Measurements from ENCODE around the gene PICK1.
"Not testable (repeated sequence)": the region's sequence is repeated elsewhere in the genome, so short reads cannot be mapped to it uniquely, and the experiment has no call there.

PICK1 gene

DNA sequence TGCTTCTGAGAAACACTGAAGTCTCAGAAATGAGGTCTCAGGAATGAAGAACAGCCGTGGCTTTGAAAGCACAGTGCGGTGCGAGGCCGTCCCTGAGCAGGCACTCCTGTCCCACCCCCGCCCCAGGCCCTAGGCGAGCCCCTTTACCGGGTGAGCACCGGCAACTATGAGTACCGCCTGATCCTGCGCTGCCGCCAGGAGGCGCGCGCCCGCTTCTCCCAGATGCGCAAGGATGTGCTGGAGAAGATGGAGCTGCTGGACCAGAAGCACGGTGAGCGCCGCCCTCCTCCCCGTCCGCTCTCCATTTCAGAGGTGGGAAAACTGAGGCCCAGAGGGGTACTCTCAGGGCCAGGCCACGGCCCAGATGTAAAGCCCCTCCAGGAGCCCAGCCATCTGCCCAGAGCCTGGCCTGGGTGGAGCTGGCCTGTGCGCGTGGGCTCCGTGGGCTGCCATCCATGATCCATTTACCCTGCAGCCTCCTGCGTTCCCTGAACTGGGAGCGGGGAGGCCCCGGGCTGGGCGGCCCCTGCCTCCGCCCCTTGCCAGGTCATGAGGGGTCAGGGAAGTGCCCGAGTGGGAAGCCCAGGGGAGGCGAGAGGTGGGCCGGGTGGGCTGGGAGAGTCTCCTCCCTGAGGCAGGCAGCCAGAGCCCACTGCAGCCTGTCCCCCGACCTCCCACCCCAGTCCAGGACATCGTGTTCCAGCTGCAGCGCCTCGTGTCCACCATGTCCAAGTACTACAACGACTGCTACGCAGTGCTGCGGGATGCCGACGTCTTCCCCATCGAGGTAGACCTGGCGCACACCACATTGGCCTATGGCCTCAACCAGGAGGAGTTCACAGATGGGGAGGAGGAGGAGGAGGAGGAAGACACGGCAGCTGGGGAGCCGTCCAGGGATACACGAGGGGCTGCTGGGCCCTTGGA is 17.2 kb downstream of the PICK1 start:
- DNase-seq (ENCODE audit: low spot score) = no peak

DNA sequence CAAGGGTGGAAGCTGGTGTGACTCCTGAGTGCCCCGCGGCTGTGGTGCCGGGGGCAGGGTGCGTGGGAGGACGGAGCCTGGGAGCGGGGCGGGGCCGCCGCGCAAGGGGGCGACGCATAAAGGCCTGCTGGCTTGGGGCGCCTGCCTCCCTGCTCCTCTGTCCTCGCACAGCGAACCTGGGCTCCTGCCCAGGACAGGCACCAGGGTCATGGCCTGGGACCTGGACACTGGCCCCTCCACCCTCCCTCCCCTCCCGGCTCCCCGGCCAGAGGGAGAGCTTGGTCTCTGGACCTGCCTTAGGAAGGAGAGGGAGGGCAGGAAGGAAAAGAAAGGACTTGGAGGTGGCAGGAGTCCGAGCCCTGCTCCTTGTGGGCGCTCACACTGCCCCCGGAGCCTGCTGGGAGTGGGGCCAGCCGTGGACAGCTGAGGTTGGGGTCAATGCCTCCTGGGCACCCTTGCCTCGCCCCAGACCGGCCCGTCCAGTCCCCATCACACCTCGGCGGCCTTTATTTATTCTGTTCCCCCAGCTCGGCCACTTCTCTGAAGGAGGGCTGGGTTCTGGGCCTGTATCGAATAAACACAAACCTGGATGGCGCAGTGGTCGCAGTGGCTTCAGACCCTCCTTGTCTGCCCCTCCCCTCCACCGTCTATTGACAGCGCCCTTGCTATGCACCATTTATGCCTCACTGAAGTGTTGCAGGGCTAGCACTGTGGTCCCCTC is 18.1 kb downstream of the PICK1 start:
- no peak for DNase-seq (ENCODE audit: low spot score)

DNA sequence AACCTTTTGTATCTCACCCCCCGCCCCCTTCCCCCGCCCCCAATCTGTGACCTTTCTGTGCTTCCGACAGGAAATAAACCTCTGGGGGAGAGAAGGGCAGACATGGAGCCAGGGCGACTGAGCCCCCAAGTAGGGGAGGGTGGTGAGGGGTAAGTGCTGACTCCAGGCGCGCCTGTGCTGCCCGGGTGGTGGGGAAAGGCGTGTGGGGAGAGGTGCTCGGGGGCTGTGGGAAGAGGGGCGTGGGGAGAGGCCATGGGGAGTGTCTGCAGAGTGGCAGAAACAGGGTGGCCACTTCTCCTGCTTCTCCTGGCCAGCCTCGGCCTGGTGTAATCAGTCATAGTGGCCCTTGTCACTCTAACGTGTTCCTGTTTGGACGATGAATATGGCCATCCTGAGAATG is 18.8 kb downstream of the PICK1 start:
- no peak for DNase-seq (ENCODE audit: low spot score)

DNA sequence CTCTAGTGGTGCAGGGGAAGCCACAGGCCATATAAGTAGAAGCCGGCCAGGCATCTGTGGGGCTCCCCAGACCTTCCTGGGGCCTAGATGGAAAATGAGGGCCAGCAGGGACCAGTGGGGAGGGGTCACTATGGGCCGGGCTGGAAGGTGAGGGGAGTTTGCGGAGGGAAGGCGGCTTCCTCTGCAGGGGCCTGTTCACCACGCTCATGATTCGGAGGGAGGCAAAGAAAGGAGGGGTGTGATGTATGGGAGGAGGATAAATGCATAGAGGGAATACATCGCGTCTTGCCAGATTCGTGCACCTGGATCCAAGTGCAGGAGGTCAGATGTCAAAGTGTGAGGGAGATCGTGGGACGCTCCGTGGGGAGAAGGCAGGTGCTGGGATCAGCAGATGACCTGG is 19.9 kb downstream of the PICK1 start:
- no peak for DNase-seq (ENCODE audit: low spot score)

DNA sequence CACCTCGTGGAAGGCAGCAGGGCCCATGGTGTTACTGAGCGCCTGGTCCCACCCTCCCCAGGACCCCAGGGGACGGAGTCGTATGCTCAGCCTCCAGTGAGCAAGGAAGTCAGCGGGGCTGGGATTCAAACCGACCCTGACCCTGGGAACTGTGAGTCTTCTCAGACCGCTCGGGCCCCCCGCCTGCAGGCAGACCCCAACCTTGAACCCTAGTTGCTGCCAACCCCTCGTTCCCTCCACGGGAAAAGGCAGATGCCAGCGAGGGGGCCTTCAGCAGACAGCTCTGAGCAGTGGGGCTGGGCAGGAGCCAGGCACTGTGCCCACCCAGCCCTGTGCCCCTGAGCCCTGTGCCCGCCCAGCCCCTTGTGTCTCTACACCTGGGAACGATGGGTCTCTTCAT is 20.4 kb downstream of the PICK1 start:
- no peak for DNase-seq (ENCODE audit: low spot score)

DNA sequence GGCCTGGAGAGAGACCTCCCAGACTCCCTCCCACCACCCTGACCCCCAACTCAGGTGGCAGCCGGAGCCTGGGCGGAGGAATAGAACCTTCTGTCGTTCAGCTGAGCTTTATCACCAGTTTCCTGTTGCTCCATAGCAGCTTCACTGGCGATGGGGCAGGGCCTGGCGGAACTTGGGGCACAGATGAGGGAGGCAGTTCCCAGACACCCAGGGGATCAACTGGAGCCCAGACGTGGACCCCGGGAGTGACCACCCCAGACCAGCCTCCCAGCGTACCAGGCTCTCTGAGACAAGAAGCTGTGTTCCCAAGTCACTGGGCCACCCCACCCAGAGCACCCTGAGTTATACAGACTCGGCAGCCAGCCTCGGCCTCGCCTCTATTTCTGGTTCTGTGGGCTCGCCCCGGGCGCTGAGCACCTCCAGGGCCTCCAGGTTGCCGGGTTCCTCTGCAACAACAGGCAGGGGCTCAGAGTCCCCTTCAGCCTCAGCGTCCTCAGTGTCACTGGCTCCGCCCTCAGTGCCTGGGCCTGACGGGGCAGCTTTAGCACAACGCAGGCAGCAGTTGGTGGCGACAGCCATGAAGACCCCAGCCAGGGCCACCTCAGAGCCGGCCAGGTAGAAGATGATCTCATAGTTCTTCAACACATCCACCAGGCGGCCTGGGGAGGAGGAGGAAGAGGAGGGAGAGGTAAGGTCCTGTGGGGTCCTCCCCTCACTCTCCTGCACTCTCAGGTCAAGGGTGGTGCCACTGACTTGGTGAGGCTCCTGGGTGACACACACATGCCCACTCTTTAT is 21.0 kb downstream of the PICK1 start:
- DNase-seq (ENCODE audit: low spot score) = no peak

DNA sequence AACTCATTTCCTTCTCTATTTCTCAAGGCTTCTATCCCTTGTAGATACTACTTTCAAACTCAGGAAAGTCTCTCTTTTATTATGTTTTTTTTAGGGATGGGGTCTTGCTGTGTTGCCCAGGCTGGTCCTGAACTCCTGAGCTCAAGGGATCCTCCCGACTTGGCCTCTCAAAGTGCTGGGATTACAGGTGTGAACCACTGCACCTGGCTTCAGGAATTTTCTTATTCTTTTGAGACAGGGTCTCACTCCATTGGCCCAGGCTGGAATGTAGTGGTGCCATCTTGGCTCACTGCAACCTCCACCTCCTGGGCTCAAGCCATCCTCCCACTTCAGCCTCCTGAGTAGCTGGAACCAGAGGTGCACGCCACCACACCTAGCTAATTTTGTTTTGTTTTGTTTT is 22.0 kb downstream of the PICK1 start:
- DNase-seq (ENCODE audit: low spot score) = not testable (repeated sequence)

DNA sequence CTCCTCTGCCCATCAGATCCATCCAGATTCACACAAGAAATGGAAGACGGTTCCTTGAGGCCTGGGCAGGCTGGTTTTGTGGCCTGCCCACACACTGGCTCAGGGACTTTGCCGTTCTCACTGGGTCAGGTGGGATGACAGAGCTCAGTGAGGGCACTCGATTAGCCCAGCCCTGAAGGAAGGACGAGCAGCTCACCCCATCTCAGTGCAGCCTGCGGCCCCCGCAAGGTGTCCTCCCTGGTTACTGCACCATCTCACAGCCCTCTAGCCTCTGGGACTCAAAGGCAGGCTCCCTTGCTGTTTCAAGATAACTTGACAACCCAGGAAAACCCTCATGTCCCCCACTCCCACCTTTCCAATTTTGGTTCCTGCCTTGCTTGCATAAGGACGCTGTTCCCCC is 22.6 kb downstream of the PICK1 start:
- DNase-seq (ENCODE audit: low spot score) = no peak

DNA sequence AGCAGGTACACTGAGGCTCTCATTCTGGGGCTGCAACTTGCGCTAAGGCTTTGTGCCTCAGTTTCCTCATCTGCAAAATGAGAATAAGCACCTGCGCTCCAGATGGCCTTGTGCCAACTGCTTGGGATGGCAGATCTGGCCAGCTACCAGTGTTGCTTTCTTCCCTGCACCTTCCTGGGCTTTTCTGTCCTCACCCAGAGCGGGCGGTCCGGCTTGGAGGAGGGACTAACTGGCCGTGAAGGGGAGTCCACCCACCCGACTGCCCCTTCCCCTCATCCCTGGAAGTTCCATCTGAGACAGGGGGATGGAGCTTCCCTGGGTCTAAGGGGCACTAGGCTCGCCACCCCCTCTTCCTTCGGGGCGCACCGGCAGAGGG is 23.3 kb downstream of the PICK1 start:
- no peak for DNase-seq (ENCODE audit: low spot score)

DNA sequence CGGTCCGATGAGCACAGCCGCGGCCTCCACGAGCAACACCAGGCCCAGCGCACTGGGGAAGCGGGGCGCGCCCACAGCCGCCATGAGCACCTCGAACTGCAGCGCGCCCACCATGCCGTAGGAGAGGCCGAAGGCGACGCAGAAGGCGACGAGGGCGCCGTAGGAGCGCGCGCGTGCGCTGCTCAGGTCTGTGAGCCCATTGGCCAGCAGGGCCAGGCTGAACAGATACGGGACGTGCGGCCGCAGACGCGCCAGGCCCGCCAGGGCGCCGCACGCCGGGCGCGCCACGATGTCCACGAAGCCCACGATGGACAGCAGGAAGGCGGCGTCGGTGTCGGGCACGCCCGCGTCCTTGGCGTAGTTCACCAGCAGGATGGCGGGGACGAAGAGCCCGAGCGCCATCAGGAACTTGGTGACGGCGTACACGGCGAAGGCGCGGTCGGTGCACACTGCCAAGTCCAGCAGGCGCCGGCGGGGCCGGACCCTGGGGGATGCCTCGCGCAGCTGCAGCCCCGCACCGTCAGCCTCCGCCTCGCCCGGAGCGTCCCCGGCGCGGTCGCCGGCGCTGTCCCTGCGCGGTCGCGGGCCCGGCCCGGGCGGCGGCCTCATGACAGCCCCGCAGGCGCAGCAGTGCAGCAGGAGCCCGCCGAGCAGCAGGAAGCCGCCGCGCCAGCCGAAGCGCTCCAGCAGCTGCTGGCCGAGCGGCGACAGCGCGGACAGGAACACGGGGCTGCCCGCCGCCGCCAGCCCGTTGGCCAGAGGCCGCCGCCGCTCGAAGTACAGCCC is 23.8 kb downstream of the PICK1 start:
- no peak for DNase-seq (ENCODE audit: low spot score)

DNA sequence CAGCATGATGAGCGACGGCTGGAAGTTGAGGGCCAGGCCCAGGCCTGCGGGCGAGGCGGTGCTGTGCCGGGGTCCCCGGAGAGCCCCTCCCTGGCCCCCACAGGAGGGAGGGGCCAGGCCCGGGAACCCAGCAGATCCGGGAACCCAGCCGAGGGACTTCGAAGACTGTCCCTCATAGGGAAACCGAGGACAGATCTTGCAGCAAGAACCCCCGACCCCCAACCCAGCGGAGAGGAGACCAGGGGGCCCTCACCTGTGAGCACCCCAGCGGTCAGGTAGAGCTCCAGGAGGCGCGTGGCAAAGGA is 24.4 kb downstream of the PICK1 start:
- no peak for DNase-seq (ENCODE audit: low spot score)

DNA sequence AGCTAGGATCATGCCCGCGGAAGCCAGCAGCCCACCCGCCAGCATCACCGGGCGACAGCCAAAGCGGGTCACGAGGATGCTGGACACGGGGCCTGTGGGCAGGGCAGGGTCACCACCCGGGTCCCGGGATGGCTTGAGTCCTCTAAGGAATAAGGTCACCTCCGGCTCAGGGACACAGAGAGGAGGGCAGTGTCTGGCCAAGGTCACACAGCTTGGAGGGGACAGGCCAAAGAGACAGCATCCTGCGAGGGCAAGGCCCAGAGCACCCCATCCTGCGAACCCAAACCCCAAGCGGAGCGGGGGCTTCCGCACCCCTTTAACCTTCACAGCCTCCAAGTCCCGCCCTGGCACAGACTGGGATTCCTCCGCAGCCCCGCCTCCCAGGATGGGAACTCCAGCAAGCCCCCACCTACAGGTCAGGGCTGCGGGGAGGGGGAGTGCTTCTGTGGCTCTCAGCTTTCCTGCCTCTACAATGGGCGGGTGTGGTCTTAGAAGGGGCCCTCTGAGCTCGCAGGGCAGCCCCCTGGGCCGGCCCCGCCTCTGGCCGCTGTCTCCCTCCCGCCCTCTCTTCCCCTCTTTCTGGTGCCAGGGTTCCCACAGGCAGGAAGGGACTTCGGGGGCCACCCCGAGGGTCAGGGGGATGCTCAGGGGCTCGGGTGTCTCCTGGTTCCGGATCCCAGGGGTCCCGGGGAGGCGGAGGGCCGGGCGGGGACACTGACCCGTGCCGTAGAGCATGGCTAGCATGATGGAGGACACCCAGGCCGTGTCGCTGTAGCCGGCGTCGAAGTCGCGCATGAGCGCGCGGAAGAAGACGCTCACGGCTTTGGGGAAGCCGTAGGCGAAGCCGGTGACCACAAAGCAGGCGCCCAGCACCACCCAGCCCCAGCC is 25.0 kb downstream of the PICK1 start:
- no peak for DNase-seq (ENCODE audit: low spot score)

DNA sequence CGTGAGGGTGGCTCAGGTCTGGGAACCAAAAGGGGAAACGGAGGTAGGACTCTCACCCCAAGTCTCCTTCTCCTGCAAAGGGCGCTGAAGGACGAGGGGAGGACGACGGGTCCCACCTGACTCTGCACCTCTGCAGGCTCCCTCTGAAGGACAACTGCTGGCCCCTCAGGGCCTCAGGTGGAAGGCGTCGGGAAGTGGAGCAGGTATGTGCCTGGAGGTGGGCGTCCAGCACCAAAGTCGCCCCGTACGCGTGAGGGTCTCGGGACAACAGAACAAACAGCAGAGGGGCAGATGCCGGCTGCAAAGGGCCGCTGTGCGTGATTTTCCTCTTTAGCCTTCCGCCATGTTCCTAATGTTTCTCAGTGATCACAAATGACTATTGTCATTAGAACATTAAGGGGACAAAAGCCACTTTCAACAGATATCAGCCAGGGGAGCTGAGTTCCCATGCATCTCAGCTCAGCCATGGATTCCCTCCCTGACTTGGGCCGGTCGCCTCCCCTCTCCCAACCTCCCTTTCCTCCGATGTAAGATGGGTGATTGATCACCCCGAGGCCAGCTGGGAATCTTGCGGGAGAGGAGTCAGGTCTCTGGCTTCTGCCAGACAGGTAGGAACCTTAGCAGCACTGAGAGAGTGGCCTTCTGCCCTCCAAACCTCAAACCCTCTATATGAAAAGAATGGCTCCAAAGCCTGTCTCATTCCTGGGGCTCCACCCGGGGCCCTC is 25.9 kb downstream of the PICK1 start:
- DNase-seq (ENCODE audit: low spot score) = no peak

DNA sequence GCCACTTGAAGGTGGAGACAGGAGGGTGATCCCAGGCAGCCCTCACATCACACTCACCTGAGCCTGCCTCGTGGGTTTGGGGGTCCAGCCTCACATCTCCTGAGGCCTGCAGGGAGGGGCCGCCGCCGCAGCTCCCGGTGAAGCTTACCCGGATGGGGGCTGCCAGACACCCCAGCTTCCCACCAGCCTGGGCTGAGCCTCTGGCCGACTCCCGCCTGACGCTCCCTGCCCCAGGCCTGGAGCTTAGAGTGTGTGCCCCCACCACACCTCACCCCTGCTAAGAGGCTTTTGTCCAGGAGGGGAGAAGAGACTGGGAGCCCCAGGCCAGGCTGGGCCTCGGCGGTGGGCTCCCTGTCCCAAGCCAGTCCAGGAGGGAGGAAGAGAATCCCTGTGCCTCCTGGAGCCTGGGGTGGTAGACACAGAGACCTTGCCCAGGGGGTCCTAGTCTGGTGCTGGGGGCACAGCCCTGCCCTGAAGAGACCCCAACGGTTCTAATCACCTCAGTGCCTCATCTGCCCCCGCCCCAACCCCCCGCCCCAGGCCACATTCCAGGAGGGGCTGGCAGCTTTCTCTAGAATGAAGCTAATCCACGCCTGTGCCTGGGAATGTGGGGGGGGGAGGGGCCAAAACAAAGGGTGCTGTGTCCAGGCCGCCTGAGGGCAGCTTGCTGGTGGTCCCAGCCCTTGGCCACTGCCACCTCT is 26.9 kb downstream of the PICK1 start, which contains the start of gene SLC16A8:
SLC16A8 (minus strand) TSS at position 254 of the 701 bp plus-strand sequence. CDS start 1,311 bp downstream, outside the sequence.
- no peak for DNase-seq (ENCODE audit: low spot score)

DNA sequence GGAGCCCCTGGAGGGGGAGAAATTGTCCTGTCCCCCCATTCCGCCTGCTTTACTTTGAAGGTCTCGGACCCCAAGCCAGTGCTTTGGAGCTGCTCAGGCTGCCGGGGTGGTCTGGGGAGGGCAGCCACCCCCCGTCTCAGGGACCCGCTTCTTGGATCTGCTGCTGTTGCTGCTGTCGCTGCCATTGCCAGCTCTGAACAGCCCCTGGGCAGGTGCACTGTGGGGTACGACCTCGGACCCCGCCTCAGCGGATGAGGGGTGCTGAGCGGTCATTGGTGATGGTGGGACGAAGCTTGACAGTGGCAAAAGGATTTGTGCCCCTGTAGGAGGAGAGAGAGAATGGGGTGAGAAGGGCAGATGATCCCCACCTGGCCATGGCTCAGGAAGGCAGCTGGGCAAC is 27.9 kb downstream of the PICK1 start:
- DNase-seq (ENCODE audit: low spot score) = no peak

DNA sequence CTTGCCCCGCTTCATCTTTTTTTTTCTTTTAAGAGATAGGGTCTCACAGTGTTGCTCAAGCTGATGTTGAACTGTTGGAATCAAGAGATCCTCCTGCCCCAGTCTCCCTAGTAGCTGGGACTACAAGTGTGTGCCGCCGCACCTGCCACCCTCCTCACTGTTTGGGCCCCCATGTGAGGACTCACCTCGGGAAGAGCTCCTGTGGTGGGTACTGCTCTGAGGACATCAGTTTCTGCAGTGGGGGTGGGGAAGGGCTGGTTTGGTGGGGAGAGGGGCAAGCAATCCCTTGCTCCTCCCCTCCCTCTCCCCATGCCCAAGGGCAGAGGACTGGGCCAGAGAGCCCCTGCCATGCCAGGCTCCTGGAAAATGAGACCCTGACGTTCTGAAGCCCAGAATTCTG is 28.3 kb downstream of the PICK1 start:
- no peak for DNase-seq (ENCODE audit: low spot score)

DNA sequence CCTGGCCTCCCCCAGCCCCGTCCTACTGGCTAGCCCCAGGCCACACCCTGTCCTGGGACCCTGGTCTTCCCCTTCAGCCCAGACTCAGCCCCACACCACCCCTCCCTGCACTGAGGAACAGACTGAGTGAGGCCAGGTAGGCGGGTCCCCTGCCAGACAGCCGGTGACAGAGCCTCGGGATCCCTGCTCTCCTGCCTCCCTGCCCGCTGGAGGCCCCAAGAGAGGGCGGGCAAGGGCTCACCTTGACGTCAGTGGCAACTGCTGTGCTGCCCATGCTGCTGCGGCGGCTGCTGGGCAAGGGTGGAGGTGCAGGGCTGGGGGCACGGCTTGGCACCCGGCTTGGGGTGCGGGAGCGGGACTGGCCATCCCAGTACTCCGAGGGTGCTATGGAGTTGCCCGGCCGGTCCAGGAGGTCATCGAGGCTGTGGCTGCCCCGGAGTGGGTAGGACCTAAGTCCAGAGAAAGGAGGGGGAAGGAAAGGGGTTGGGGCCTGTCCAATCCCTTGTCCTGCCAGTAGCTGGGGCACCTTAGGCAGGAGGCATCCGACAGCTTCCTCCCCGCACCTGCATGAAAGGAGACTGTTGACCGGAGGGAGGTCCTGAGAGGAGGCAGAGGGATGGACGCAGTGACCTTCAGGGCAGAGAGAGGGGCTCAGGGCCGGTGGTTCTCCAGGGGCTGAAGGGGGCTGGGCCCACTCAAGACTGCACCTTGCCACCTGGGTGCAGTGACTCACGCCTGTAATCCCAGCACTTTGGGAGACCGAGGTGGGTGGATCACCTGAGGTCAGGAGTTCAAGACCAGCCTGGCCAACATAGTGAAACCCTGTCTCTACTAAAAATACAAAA is 29.0 kb downstream of the PICK1 start:
- no peak for DNase-seq (ENCODE audit: low spot score)

DNA sequence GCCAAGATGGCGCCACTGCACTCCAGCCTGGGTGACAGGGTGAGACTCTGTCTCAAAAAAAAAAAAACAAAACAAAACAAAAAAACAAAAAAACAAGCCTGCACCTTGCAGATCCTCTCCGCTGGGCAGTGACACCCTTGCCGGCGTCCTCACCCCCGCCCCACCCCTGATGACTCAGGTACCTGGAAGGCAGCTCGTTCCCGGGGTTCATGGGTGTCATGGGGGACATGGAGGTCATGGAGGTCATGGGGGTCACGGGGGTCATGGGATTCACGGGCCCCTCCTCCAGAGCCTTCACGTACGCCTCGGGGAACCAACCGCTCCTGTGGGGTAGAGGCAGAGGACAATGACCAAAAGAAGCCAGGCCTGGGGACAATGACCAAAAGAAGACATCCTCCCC is 29.7 kb downstream of the PICK1 start:
- DNase-seq (ENCODE audit: low spot score) = no peak

DNA sequence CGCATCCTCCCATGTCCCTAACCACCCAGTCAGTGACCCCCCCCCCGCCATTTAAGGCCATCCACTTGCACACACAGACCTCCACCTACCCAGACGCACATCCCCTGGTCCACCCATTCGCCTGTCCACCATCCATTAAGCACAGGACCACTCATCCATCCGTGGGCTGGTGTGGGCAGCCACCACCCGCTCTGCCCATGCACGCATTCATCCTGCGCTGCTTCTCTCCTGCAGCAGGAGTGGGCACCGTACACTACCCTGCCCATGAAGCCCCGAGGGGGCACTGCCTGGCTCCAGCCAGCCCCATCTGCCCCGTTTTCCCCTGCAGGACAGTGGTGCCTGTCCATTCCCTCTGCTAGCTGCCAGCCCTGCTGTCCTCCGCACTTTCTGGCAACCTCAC is 30.7 kb downstream of the PICK1 start:
- DNase-seq (ENCODE audit: low spot score) = no peak
